AG10803 (cell line): ENCODE results near the gene COA5.
A peak's percentile ranks its signal among the peaks of the same experiment; 100 is the strongest.

Experiments used
- DNase-seq: peaks from one replicate; pipeline ENCODE4 v3.0.0; 2010; ENCODE audit warnings: low read depth
- H3K4me3 ChIP-seq: 2 replicates; pipeline ENCODE4 v1.5.1; 2011; ENCODE audit warnings: mild to moderate bottlenecking, low read length, control low read depth
- CTCF ChIP-seq: conservative IDR thresholded peaks from 2 replicates; pipeline ENCODE4 v1.5.1; 2011; ENCODE audit warnings: mild to moderate bottlenecking, low read length, control low read depth, inconsistent platforms

Gene COA5

GRCh38 chr2:98648451-98648850, 40.1 kb upstream of the COA5 start:
- TF ChIP-seq CTCF, result no peak
- DNase-seq, result no peak
- H3K4me3 ChIP-seq, result no peak overlapping the region

GRCh38 chr2:98647636-98648035, 39.3 kb upstream of the COA5 start:
- TF ChIP-seq CTCF, result no peak
- H3K4me3 ChIP-seq, result no peak overlapping the region
- DNase-seq, result peak; percentile 6

- DNase-seq, result no peak
- no peak for TF ChIP-seq CTCF
These were observed 35.3 kb upstream of the COA5 start for GRCh38 chr2:98643496-98644100.

GRCh38 chr2:98637401-98638147, 29.3 kb upstream of the COA5 start:
- no peak for TF ChIP-seq CTCF
- no peak for DNase-seq
- H3K4me3 ChIP-seq, result no peak overlapping the region

More at GRCh38 chr2:98643496-98644100, 35.3 kb upstream of the COA5 start:
- H3K4me3 ChIP-seq, result no peak overlapping the region

GRCh38 chr2:98634406-98635092, 26.2 kb upstream of the COA5 start:
- no peak for DNase-seq
- TF ChIP-seq CTCF, result 0 out of 2 replicates have a peak, but pooled peaks have one; percentile 20
- no peak overlapping the region for H3K4me3 ChIP-seq

- TF ChIP-seq CTCF, result no peak
- no peak for DNase-seq
- H3K4me3 ChIP-seq, result no peak overlapping the region
These were observed 24.0 kb upstream of the COA5 start for GRCh38 chr2:98632351-98632750.
